ENCODE measurements around the gene IQGAP3. TPM values are rescaled to one million over a fixed set of nuclear protein-coding genes. Genes with fewer than 3 reads are reported as not detected.
"Not testable (repeated sequence)": the region's sequence is repeated elsewhere in the genome, so short reads cannot be mapped to it uniquely, and the experiment has no call there.

The IQGAP3 gene
- total RNA-seq, 2 experiments from 2014 or later = 13.5 to 14.9 TPM

- H3K4me1 Mint-ChIP-seq = peaks cover 28% of the 10 kb centered on the region
- not testable (repeated sequence) for H3K27me3 Mint-ChIP-seq, DNase-seq, H3K9me3 Mint-ChIP-seq, H3K27ac Mint-ChIP-seq, H3K36me3 Mint-ChIP-seq, H3K4me3 Mint-ChIP-seq
Measured at GRCh38 chr1:156587927-156588326, 15.6 kb upstream of the IQGAP3 start.

GRCh38 chr1:156586892-156587477, 14.6 kb upstream of the IQGAP3 start:
- Mint-ChIP-seq H3K4me1 (peaks cover 25% of the 10 kb centered on the region), H3K36me3 (peaks cover 9% of the 10 kb centered on the region), H3K27ac (no peak overlapping the region), H3K27me3 (no peaks in the 10 kb centered on the region), H3K4me3 (no peak overlapping the region), H3K9me3 (no peaks in the 10 kb centered on the region)
- DNase-seq = no peak

GRCh38 chr1:156586323-156586722, 14.0 kb upstream of the IQGAP3 start:
- Mint-ChIP-seq H3K36me3 (peaks cover 9% of the 10 kb centered on the region), H3K27me3 (no peaks in the 10 kb centered on the region), H3K4me1 (peaks cover 26% of the 10 kb centered on the region), H3K9me3 (no peaks in the 10 kb centered on the region), H3K27ac (no peak overlapping the region), H3K4me3 (no peak overlapping the region)
- no peak for DNase-seq

GRCh38 chr1:156584813-156585212, 12.4 kb upstream of the IQGAP3 start:
- H3K4me3 Mint-ChIP-seq = no peak overlapping the region
- DNase-seq = no peak

GRCh38 chr1:156583821-156584622, 11.7 kb upstream of the IQGAP3 start:
- H3K4me1 Mint-ChIP-seq = peaks cover 23% of the 10 kb centered on the region
- H3K27ac Mint-ChIP-seq = peak overlapping the region; percentile 98

More at GRCh38 chr1:156584813-156585212, 12.4 kb upstream of the IQGAP3 start:
- Mint-ChIP-seq H3K9me3 (no peaks in the 10 kb centered on the region), H3K4me1 (peaks cover 23% of the 10 kb centered on the region), H3K27me3 (no peaks in the 10 kb centered on the region), H3K36me3 (peaks cover 9% of the 10 kb centered on the region), H3K27ac (no peak overlapping the region)

GRCh38 chr1:156582388-156583017, 10.1 kb upstream of the IQGAP3 start:
- peaks cover 9% of the 10 kb centered on the region for H3K36me3 Mint-ChIP-seq
- peaks cover 23% of the 10 kb centered on the region for H3K4me1 Mint-ChIP-seq
- H3K27me3 Mint-ChIP-seq = no peaks in the 10 kb centered on the region
- H3K27ac Mint-ChIP-seq = peak overlapping the region; percentile 98
- peak; percentile 61 for DNase-seq
- no peaks in the 10 kb centered on the region for H3K9me3 Mint-ChIP-seq
- peak overlapping the region; percentile 99 for H3K4me3 Mint-ChIP-seq

More at GRCh38 chr1:156583821-156584622, 11.7 kb upstream of the IQGAP3 start:
- no peaks in the 10 kb centered on the region for H3K9me3 Mint-ChIP-seq
- H3K27me3 Mint-ChIP-seq = no peaks in the 10 kb centered on the region
- peaks cover 9% of the 10 kb centered on the region for H3K36me3 Mint-ChIP-seq
- H3K4me3 Mint-ChIP-seq = peak overlapping the region; percentile 99
- DNase-seq = peak; percentile 67

- peaks cover 9% of the 10 kb centered on the region for H3K36me3 Mint-ChIP-seq
- H3K4me1 Mint-ChIP-seq = peaks cover 23% of the 10 kb centered on the region
- no peaks in the 10 kb centered on the region for H3K27me3 Mint-ChIP-seq
- peak overlapping the region; percentile 98 for H3K27ac Mint-ChIP-seq
- DNase-seq = peak; percentile 74
- peak overlapping the region; percentile 99 for H3K4me3 Mint-ChIP-seq
- no peaks in the 10 kb centered on the region for H3K9me3 Mint-ChIP-seq
Measured at GRCh38 chr1:156581661-156582387, 9.5 kb upstream of the IQGAP3 start.

GRCh38 chr1:156579472-156579871, 7.1 kb upstream of the IQGAP3 start, which contains the start of gene TTC24:
TTC24 (plus strand) TSS chr1:156579723; CDS start chr1:156581365, 1,642 bp downstream.
- peaks cover 23% of the 10 kb centered on the region for H3K4me1 Mint-ChIP-seq
- H3K27me3 Mint-ChIP-seq = no peaks in the 10 kb centered on the region
- peaks cover 2% of the 10 kb centered on the region for H3K36me3 Mint-ChIP-seq
- no peak for DNase-seq
- H3K27ac Mint-ChIP-seq = no peak within 1 kb of the TSS
- no peak within 1 kb of the TSS for H3K4me3 Mint-ChIP-seq
- H3K9me3 Mint-ChIP-seq = no peaks in the 10 kb centered on the region

GRCh38 chr1:156578055-156578454, 5.7 kb upstream of the IQGAP3 start:
- Mint-ChIP-seq H3K9me3 (no peaks in the 10 kb centered on the region), H3K36me3 (no peaks in the 10 kb centered on the region), H3K4me1 (peaks cover 12% of the 10 kb centered on the region), H3K4me3 (no peak overlapping the region), H3K27ac (no peak overlapping the region), H3K27me3 (peaks cover 8% of the 10 kb centered on the region)
- no peak for DNase-seq

GRCh38 chr1:156577550-156577949, 5.2 kb upstream of the IQGAP3 start:
- Mint-ChIP-seq H3K36me3 (no peaks in the 10 kb centered on the region), H3K27me3 (peaks cover 13% of the 10 kb centered on the region), H3K27ac (no peak overlapping the region), H3K4me1 (peaks cover 10% of the 10 kb centered on the region), H3K4me3 (no peak overlapping the region), H3K9me3 (no peaks in the 10 kb centered on the region)
- no peak for DNase-seq

- Mint-ChIP-seq H3K9me3 (no peaks in the 10 kb centered on the region), H3K4me3 (no peak overlapping the region), H3K4me1 (peaks cover 18% of the 10 kb centered on the region), H3K27me3 (peaks cover 34% of the 10 kb centered on the region), H3K27ac (no peak overlapping the region), H3K36me3 (peaks cover 3% of the 10 kb centered on the region)
- DNase-seq = no peak
Measured at GRCh38 chr1:156574039-156574633, 1.8 kb upstream of the IQGAP3 start.

GRCh38 chr1:156572663-156573018, 276 bp upstream of the IQGAP3 start:
- Mint-ChIP-seq H3K9me3 (no peaks in the 10 kb centered on the region), H3K36me3 (peaks cover 4% of the 10 kb centered on the region), H3K27me3 (peaks cover 34% of the 10 kb centered on the region), H3K4me3 (peak overlapping the region; percentile 99), H3K4me1 (peaks cover 18% of the 10 kb centered on the region), H3K27ac (no peak overlapping the region)
- no peak for DNase-seq

- peaks cover 18% of the 10 kb centered on the region for H3K4me1 Mint-ChIP-seq
- peak overlapping the region; percentile 99 for H3K4me3 Mint-ChIP-seq
- H3K36me3 Mint-ChIP-seq = peaks cover 4% of the 10 kb centered on the region
- no peak for DNase-seq
- H3K9me3 Mint-ChIP-seq = no peaks in the 10 kb centered on the region
- no peak overlapping the region for H3K27ac Mint-ChIP-seq
- peaks cover 34% of the 10 kb centered on the region for H3K27me3 Mint-ChIP-seq
Measured at GRCh38 chr1:156571261-156571852, 1.0 kb downstream of the IQGAP3 start.

- Mint-ChIP-seq H3K4me1 (peaks cover 8% of the 10 kb centered on the region), H3K4me3 (no peak overlapping the region), H3K27me3 (peaks cover 9% of the 10 kb centered on the region), H3K36me3 (peaks cover 2% of the 10 kb centered on the region), H3K9me3 (no peaks in the 10 kb centered on the region), H3K27ac (no peak overlapping the region)
- DNase-seq = no peak
Measured at GRCh38 chr1:156566436-156566835, 5.9 kb downstream of the IQGAP3 start.

Data from activated naive CD8-positive, alpha-beta T cell treated with anti-CD3 and anti-CD28 coated beads for 36 hours (primary cell).